ENCODE results near the gene UTS2R. TPM values are rescaled to one million over a fixed set of nuclear protein-coding genes. Genes with fewer than 3 reads are reported as not detected.
A peak's percentile ranks its signal among the peaks of the same experiment; 100 is the strongest.

Gene UTS2R
- total RNA-seq, 2 donors from 2014 or later, result 0.40 TPM; not detected in 1

DNA sequence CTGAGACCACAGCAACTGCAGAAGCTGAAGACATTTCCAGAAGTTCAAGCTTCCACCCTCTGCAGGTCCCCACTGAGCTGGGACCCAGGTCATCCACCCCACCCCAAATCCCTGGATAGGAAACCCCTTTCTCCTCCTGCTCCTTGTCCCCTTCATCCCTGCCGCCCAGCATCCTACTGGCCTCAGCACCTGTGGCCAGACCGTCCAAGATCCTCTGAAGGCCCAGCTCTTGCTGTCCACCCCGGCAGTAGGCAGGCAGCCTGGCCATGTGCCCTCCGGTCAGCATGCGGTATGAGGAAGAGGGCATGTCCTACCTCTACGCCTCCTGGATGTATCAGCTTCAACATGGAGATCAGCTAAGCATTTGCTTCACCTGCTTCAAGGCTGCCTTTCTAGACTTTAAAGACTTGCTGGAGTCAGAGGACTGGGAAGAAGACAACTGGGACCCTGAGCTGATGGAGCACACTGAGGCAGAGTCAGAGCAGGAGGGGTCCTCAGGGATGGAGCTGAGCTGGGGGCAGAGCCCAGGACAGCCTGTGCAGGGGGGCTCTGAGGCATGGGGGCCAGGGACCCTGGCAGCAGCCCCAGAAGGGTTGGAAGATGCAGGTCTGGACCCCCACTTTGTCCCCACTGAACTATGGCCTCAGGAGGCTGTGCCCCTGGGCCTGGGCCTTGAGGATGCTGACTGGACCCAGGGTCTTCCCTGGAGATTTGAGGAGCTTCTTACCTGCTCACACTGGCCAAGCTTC, 9.5 kb upstream of the UTS2R start:
- H3K27ac Mint-ChIP-seq, result no peak overlapping the region
- H3K27ac ChIP-seq (ENCODE audit: low read depth, low read length), result no peak overlapping the region
- H3K9me3 Mint-ChIP-seq, result no peaks in the 10 kb centered on the region
- peak; percentile 40 for DNase-seq
- no peak overlapping the region for H3K9ac ChIP-seq (ENCODE audit: extremely low read depth, low read length, poor library complexity, severe bottlenecking)
- H3K27me3 Mint-ChIP-seq (ENCODE audit: insufficient read depth), result peaks cover 10% of the 10 kb centered on the region
- 90 to 99% methylated on average over 6 of the region's 6 CpGs for WGBS, 2 experiments (ENCODE audit: insufficient coverage in 1 of 2, insufficient read length in 1 of 2)
- H3K36me3 Mint-ChIP-seq (ENCODE audit: low read depth), result no peaks in the 10 kb centered on the region
- no peaks in the 10 kb centered on the region for H3K9me3 ChIP-seq (ENCODE audit: control insufficient read depth, low read length)
- H3K4me1 ChIP-seq (ENCODE audit: control insufficient read depth, insufficient read depth, low read length), result peaks cover 13% of the 10 kb centered on the region
- no peak overlapping the region for H3K4me3 Mint-ChIP-seq
- TF ChIP-seq, protein P1, sequence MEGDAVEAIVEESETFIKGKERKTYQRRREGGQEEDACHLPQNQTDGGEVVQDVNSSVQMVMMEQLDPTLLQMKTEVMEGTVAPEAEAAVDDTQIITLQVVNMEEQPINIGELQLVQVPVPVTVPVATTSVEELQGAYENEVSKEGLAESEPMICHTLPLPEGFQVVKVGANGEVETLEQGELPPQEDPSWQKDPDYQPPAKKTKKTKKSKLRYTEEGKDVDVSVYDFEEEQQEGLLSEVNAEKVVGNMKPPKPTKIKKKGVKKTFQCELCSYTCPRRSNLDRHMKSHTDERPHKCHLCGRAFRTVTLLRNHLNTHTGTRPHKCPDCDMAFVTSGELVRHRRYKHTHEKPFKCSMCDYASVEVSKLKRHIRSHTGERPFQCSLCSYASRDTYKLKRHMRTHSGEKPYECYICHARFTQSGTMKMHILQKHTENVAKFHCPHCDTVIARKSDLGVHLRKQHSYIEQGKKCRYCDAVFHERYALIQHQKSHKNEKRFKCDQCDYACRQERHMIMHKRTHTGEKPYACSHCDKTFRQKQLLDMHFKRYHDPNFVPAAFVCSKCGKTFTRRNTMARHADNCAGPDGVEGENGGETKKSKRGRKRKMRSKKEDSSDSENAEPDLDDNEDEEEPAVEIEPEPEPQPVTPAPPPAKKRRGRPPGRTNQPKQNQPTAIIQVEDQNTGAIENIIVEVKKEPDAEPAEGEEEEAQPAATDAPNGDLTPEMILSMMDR (conservative IDR thresholded peaks at IDR 0.05), result no peak
- no peaks in the 10 kb centered on the region for H3K36me3 ChIP-seq (ENCODE audit: control insufficient read depth, insufficient read depth, low read length)
- H3K4me1 Mint-ChIP-seq, result peaks cover 14% of the 10 kb centered on the region
- no peak overlapping the region for H3K4me3 ChIP-seq (ENCODE audit: low read length)
- H3K27me3 ChIP-seq (ENCODE audit: control insufficient read depth, insufficient read depth, low read length, poor library complexity, severe bottlenecking), result no peaks in the 10 kb centered on the region

DNA sequence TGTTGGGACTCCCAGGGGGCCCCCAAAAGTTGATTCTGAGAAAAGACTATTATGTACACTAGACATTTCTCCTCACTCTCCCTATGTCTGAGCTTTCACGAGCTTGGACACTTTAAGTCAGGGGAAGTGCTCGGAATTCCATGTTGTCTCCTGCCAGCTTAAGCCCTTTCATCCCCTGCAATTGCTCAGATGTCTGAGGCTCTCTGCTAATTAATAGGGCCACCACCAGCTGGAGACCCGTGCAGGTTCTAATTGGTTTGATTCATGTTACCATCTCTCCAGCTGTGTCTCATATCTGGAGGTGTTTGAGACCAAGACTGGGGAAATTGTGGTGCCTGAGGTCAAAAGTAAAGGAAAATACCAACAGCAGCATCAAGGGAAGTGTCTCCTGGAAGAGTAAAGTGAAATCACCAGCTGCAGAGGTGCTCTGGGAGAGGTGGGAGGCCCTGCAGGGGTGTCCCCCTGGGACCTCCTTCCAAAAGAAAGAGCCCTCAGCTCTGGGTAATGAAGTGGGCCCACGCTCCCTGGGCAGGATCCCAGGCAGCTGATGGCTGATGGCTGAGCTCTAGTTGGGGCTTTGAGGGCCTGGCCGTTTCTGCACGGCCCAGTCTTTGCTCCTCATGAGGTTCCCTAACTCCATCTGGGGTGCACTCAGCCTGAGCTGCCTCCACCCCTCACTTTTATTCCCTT, 5.8 kb upstream of the UTS2R start:
- DNase-seq, result no peak
- H3K9me3 Mint-ChIP-seq, result no peaks in the 10 kb centered on the region
- H3K27ac Mint-ChIP-seq, result no peak overlapping the region
- H3K36me3 Mint-ChIP-seq (ENCODE audit: low read depth), result no peaks in the 10 kb centered on the region
- Histone ChIP-seq H3K9ac (ENCODE audit: extremely low read depth, low read length, poor library complexity, severe bottlenecking) (no peak overlapping the region), H3K4me3 (ENCODE audit: low read length) (no peak overlapping the region), H3K4me1 (ENCODE audit: control insufficient read depth, insufficient read depth, low read length) (peaks cover 13% of the 10 kb centered on the region), H3K36me3 (ENCODE audit: control insufficient read depth, insufficient read depth, low read length) (no peaks in the 10 kb centered on the region), H3K27ac (ENCODE audit: low read depth, low read length) (no peak overlapping the region), H3K9me3 (ENCODE audit: control insufficient read depth, low read length) (no peaks in the 10 kb centered on the region), H3K27me3 (ENCODE audit: control insufficient read depth, insufficient read depth, low read length, poor library complexity, severe bottlenecking) (peaks cover 5% of the 10 kb centered on the region)
- H3K27me3 Mint-ChIP-seq (ENCODE audit: insufficient read depth), result peaks cover 25% of the 10 kb centered on the region
- WGBS, 2 experiments (ENCODE audit: insufficient coverage in 1 of 2, insufficient read length in 1 of 2), result 84% methylated on average over 5 to 6 of the region's 6 CpGs
- H3K4me1 Mint-ChIP-seq, result peaks cover 15% of the 10 kb centered on the region
- TF ChIP-seq, protein P1 (conservative IDR thresholded peaks at IDR 0.05), result no peak
- no peak overlapping the region for H3K4me3 Mint-ChIP-seq

DNA sequence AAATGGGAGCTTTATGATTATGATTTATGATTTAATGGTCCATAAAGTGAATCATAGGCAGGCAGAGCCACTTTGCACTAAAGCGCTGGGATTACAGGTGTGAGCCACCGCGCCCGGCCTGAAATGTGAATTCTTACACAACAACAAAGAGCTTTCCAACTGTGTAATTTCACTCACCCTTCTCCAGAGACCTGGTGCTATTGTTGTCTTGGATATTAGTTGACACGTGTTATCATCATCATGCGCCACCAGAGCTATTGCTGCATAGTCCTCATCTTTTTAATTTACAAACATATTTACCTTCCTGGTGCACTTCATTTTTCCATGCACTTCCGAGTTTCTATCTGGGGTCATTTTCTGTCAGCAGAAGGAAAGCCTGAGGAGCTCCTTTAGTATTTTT, 4.8 kb upstream of the UTS2R start:
- H3K9ac ChIP-seq (ENCODE audit: extremely low read depth, low read length, poor library complexity, severe bottlenecking), result no peak overlapping the region
- no peak overlapping the region for H3K4me3 ChIP-seq (ENCODE audit: low read length)
- WGBS, 2 experiments (ENCODE audit: insufficient coverage in 1 of 2, insufficient read length in 1 of 2), result 92 to 96% methylated on average over 3 to 7 of the region's 7 CpGs
- TF ChIP-seq, protein P1 (conservative IDR thresholded peaks at IDR 0.05), result no peak
- H3K36me3 ChIP-seq (ENCODE audit: control insufficient read depth, insufficient read depth, low read length), result no peaks in the 10 kb centered on the region
- Mint-ChIP-seq H3K4me3 (no peak overlapping the region), H3K4me1 (peaks cover 15% of the 10 kb centered on the region), H3K36me3 (ENCODE audit: low read depth) (no peaks in the 10 kb centered on the region), H3K27ac (no peak overlapping the region), H3K9me3 (no peaks in the 10 kb centered on the region), H3K27me3 (ENCODE audit: insufficient read depth) (peaks cover 27% of the 10 kb centered on the region)
- peaks cover 14% of the 10 kb centered on the region for H3K27me3 ChIP-seq (ENCODE audit: control insufficient read depth, insufficient read depth, low read length, poor library complexity, severe bottlenecking)
- no peak for DNase-seq
- no peaks in the 10 kb centered on the region for H3K9me3 ChIP-seq (ENCODE audit: control insufficient read depth, low read length)
- peaks cover 13% of the 10 kb centered on the region for H3K4me1 ChIP-seq (ENCODE audit: control insufficient read depth, insufficient read depth, low read length)
- no peak overlapping the region for H3K27ac ChIP-seq (ENCODE audit: low read depth, low read length)
